Hepatic stellate cell (primary cell): Measurements from ENCODE around the gene OR51M1.
"Not testable (repeated sequence)": the region's sequence is repeated elsewhere in the genome, so short reads cannot be mapped to it uniquely, and the experiment has no call there.

Source experiments
- DNase-seq: peaks from one replicate; pipeline ENCODE4 v3.0.0; 2011; ENCODE audit warnings: low spot score

Gene OR51M1

GRCh38 chr11:5383576-5383975, at the start of gene OR51M1:
Gene OR51M1, plus strand, starts transcription at chr11:5383812. Its CDS starts 5,587 bp downstream, at chr11:5389399.
- DNase-seq, result no peak

GRCh38 chr11:5335170-5335569, 48.4 kb upstream of the OR51M1 start:
- no peak for DNase-seq

GRCh38 chr11:5336331-5336730, 47.3 kb upstream of the OR51M1 start:
- DNase-seq, result peak; percentile 3

GRCh38 chr11:5337253-5337652, 46.4 kb upstream of the OR51M1 start:
- not testable (repeated sequence) for DNase-seq

GRCh38 chr11:5339771-5340322, 43.8 kb upstream of the OR51M1 start:
- no peak for DNase-seq

GRCh38 chr11:5343474-5344335, 39.9 kb upstream of the OR51M1 start, which contains the start of gene OR51B5:
Gene OR51B5, minus strand, starts transcription at chr11:5343524. Its CDS starts 0 bp downstream, at chr11:5343524.
- no peak for DNase-seq

GRCh38 chr11:5345831-5346230, 37.8 kb upstream of the OR51M1 start:
- no peak for DNase-seq

GRCh38 chr11:5348551-5349194, 34.9 kb upstream of the OR51M1 start:
- no peak for DNase-seq

GRCh38 chr11:5349550-5349949, 34.1 kb upstream of the OR51M1 start:
- DNase-seq, result no peak

- DNase-seq, result no peak
Measured at GRCh38 chr11:5351208-5351607, 32.4 kb upstream of the OR51M1 start, which contains the start of gene OR51B6. Gene OR51B6, plus strand, starts transcription at chr11:5351508. Its CDS starts 0 bp downstream, at chr11:5351508.

- not testable (repeated sequence) for DNase-seq
Measured at GRCh38 chr11:5356031-5356430, 27.6 kb upstream of the OR51M1 start.

- no peak for DNase-seq
Measured at GRCh38 chr11:5362017-5362625, 21.5 kb upstream of the OR51M1 start.

GRCh38 chr11:5363679-5364078, 19.9 kb upstream of the OR51M1 start:
- DNase-seq, result no peak

GRCh38 chr11:5364214-5364613, 19.4 kb upstream of the OR51M1 start:
- DNase-seq, result peak; percentile 42

GRCh38 chr11:5366365-5366764, 17.2 kb upstream of the OR51M1 start:
- DNase-seq, result not testable (repeated sequence)

- no peak for DNase-seq
Measured at GRCh38 chr11:5366856-5367255, 16.8 kb upstream of the OR51M1 start.

GRCh38 chr11:5367448-5368074, 16.1 kb upstream of the OR51M1 start:
- peak; percentile 14 for DNase-seq

GRCh38 chr11:5368502-5369043, 15.0 kb upstream of the OR51M1 start:
- no peak for DNase-seq

- DNase-seq, result peak; percentile 19
Measured at GRCh38 chr11:5369789-5370188, 13.8 kb upstream of the OR51M1 start.

GRCh38 chr11:5380740-5381342, 2.8 kb upstream of the OR51M1 start:
- DNase-seq, result peak; percentile 51

- no peak for DNase-seq
Measured at GRCh38 chr11:5384335-5384734, 723 bp downstream of the OR51M1 start.
